HepG2 (cell line): ENCODE data around the gene L3MBTL3. TPM values are rescaled to one million over a fixed set of nuclear protein-coding genes. Genes with fewer than 3 reads are reported as not detected.

Experiments
- ATAC-seq: fragments of 200-7000 bp; cut with Tn5 transposase; 3 replicates; pipeline ENCODE4 v1.9.1; 2020; ENCODE audit warnings: mild to moderate bottlenecking, moderate library complexity
- BruUV-seq: library from RNA; stranded (reverse); fragments of 400-500 nt; replicated peaks from 2 replicates; lab custom pipeline; 2021; lab: Mats Ljungman, UMichigan
- CTCF ChIA-PET: fragments of 300-600 bp; formaldehyde crosslinking; extraction: SDS; loops from one replicate; lab custom pipeline; 2021; ENCODE audit warnings: low total read pairs, inconsistent platforms, low intra/inter-chr PET ratio; lab: Yijun Ruan, JAX
- POLR2A ChIA-PET: fragments of 350-600 bp; sonication (Branson Sonifier 250); formaldehyde crosslinking; loops from one replicate; lab custom pipeline; 2020; ENCODE audit warnings: antibody characterized with exemption, inconsistent platforms; lab: Yijun Ruan, JAX
- DNase-seq: peaks from one replicate; pipeline ENCODE4 v3.0.0-alpha.2; 2015; ENCODE audit warnings: low spot score
- FAIRE-seq: peaks from 3 replicates; lab custom pipeline; 2011; peaks lifted over from hg19 to GRCh38; lab: Jason Lieb, UNC
- H2AFZ ChIP-seq: one replicate; pipeline ENCODE4 v1.6.1; 2011; ENCODE audit warnings: low read length, inconsistent platforms
- H3K27ac ChIP-seq: fragments of 300-600 bp; 3 replicates; pipeline ENCODE4 v1.8.0; 2011; ENCODE audit warnings: mixed run types, mild to moderate bottlenecking, mixed read lengths, low read length, inconsistent platforms; ENCODE audit not compliant: insufficient read depth; ENCODE audit errors: extremely low read length
- H3K27me3 ChIP-seq, 2 experiments: fragments of 200-600 bp in 1 of 2; 2 replicates in 1 of 2; 3 replicates in 1 of 2; pipeline versions ENCODE4 v1.6.0 to v1.8.0; 2011; ENCODE audit warnings: low read length in 2 of 2, mild to moderate bottlenecking in 2 of 2, moderate library complexity in 2 of 2, inconsistent platforms in 1 of 2; ENCODE audit not compliant: insufficient read depth in 2 of 2, control insufficient read depth in 1 of 2
- H3K36me3 ChIP-seq, 2 experiments: fragments of 200-600 bp in 1 of 2; replicated peaks in 1 of 2; 2 replicates in 1 of 2; 3 replicates in 1 of 2; pipeline versions ENCODE4 v1.5.1 to v1.8.0; 2011; ENCODE audit warnings: low read length in 2 of 2, inconsistent platforms in 1 of 2; ENCODE audit not compliant: insufficient read depth in 2 of 2, control insufficient read depth in 1 of 2
- H3K4me1 ChIP-seq: 2 replicates; pipeline ENCODE4 v1.5.1; 2012; ENCODE audit warnings: low read length, inconsistent platforms; ENCODE audit not compliant: insufficient read depth
- H3K4me2 ChIP-seq: 2 replicates; pipeline ENCODE4 v1.6.0; 2011; ENCODE audit warnings: low read depth, low read length, inconsistent platforms
- H3K4me3 ChIP-seq, 3 experiments: fragments of 200-600 bp in 1 of 3; sonication (generic), shearing (Covaris generic) in 1 of 3; replicated peaks in 1 of 3; 2 replicates each; pipeline ENCODE4 v1.5.1; 2011 to 2016; ENCODE audit warnings: low read length in 3 of 3, inconsistent platforms in 2 of 3, low read depth in 2 of 3, mild to moderate bottlenecking in 2 of 3, control low read depth in 1 of 3, mixed read lengths in 1 of 3; ENCODE audit not compliant: insufficient read depth in 1 of 3
- H3K79me2 ChIP-seq: one replicate; pipeline ENCODE4 v1.6.1; 2011; ENCODE audit warnings: low read length, inconsistent platforms; ENCODE audit not compliant: insufficient read depth
- H3K9ac ChIP-seq: 2 replicates; pipeline ENCODE4 v1.6.0; 2011; ENCODE audit warnings: mild to moderate bottlenecking, low read depth, low read length, inconsistent platforms; ENCODE audit not compliant: insufficient read depth
- H3K9me3 ChIP-seq: 2 replicates; pipeline ENCODE4 v1.5.1; 2012; ENCODE audit warnings: mild to moderate bottlenecking, low read length
- H4K20me1 ChIP-seq: 2 replicates; pipeline ENCODE4 v1.6.0; 2011; ENCODE audit warnings: inconsistent platforms, mild to moderate bottlenecking, low read length, moderate library complexity; ENCODE audit not compliant: insufficient read depth
- CBX1 ChIP-seq: IDR thresholded peaks from one replicate; pipeline ENCODE4 v1.6.1; 2016; ENCODE audit warnings: antibody characterized with exemption, low read depth
- GABPA ChIP-seq, 2 experiments: IDR thresholded peaks; 2 replicates each; pipeline ENCODE4 v1.6.1; 2011 to 2016; ENCODE audit warnings: low read depth in 2 of 2, low read length in 1 of 2, missing biosample characterization in 1 of 2, missing genetic modification characterization in 1 of 2
- HOXA5 ChIP-seq: sonication (generic); formaldehyde crosslinking; IDR thresholded peaks from 2 replicates; pipeline ENCODE4 v1.4.0; 2020; ENCODE audit warnings: missing genetic modification reagents
- SMAD3 ChIP-seq: sonication (generic); formaldehyde crosslinking; IDR thresholded peaks from 2 replicates; pipeline ENCODE4 v1.4.0; 2020; ENCODE audit warnings: missing genetic modification reagents
- SMAD9 ChIP-seq: sonication (generic); formaldehyde crosslinking; IDR thresholded peaks from 2 replicates; pipeline ENCODE4 v1.5.1; 2020; ENCODE audit warnings: mild to moderate bottlenecking, missing genetic modification reagents
- WIZ ChIP-seq: sonication (generic); formaldehyde crosslinking; IDR thresholded peaks from 2 replicates; pipeline ENCODE4 v1.5.1; 2020; ENCODE audit warnings: mild to moderate bottlenecking, missing genetic modification reagents
- ZBTB4 ChIP-seq: sonication (generic); formaldehyde crosslinking; IDR thresholded peaks from 2 replicates; pipeline ENCODE4 v1.4.0; 2020; ENCODE audit warnings: missing genetic modification reagents, mild to moderate bottlenecking, borderline replicate concordance
- ZNF672 ChIP-seq: sonication (generic); formaldehyde crosslinking; IDR thresholded peaks from 2 replicates; pipeline ENCODE4 v1.8.1; 2022; ENCODE audit warnings: missing genetic modification reagents
- WGBS: methylation state at CpG from one replicate; pipeline ENCODE4 v1.1.6; 2017; ENCODE audit warnings: low lambda C conversion rate; 5-methylcytosine and 5-hydroxymethylcytosine counted together
- in situ Hi-C: cut with HindIII; loops from 2 replicates; pipeline ENCODE4 v1.10.0; 2017; ENCODE audit warnings: low pct_unique_long_range_greater_than_20kb; ENCODE audit not compliant: extremely low pct_ligation_motif_present
- intact Hi-C: fragments of 100-400 bp; cut with micrococcal nuclease; formaldehyde crosslinking; loops from one replicate; pipeline ENCODE4 v1.10.0; 2022; ENCODE audit not compliant: unreplicated experiment
- polyA plus RNA-seq, 8 experiments: library from polyadenylated mRNA; depleted of rRNA in 3 of 8; stranded (reverse) in 7 of 8; unstranded in 1 of 8; fragments of >200 nt; fragmentation: Illumina TruSeq in 4 of 8; extraction: Trizol in 4 of 8; gene quantifications; 2 replicates each; pipeline versions ENCODE4 v1.2.1 to v1.2.3, GENCODE V29; 2011 to 2016; ENCODE audit warnings: low read depth in 4 of 8, missing spikeins in 1 of 8, mixed read lengths in 1 of 8; ENCODE audit not compliant: insufficient read depth in 1 of 8
- total RNA-seq, 5 experiments: library from RNA; depleted of rRNA; stranded (reverse); fragments of >200 nt; fragmentation: Illumina TruSeq; extraction: Trizol; gene quantifications; 2 replicates each; pipeline ENCODE4 v1.2.3, GENCODE V29; 2016; ENCODE audit warnings: low read depth in 1 of 5
- TF ChIP-seq, protein P1 (sequence below): sonication (generic); formaldehyde crosslinking; IDR thresholded peaks from 2 replicates; pipeline ENCODE4 v1.4.0; 2020; ENCODE audit warnings: low read depth, mild to moderate bottlenecking, missing genetic modification reagents

Gene L3MBTL3
- total and polyA plus RNA-seq, 2 of the 13 experiments (the other 11 are each of a cell fraction or from before 2014, with no cell fraction given) = 1.5 to 2.5 TPM

DNA sequence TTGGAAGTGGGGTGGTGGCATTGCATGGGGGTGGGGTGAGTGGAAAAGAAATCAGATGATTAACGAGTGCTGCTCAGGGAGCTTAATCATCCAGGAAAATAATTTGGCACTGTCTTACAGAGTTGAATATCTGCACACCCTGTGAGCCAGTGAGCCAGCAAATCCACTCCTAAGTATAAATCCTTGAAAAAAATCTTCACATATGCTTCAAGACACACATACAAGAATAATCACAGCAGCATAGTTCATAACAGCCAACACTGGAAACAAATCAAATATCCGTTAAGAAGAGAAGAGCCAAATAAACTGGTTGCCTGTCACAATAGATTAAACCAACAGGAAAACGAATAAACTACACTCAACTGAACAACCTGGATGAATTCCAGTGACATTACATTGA lies 141.6 kb downstream of the L3MBTL3 start:
- intact Hi-C loops = no loop called here
- Histone ChIP-seq H3K27me3 (no peaks in the 10 kb centered on the region), H3K4me1 (no peaks in the 10 kb centered on the region), H3K4me2 (no peak overlapping the region), H3K9ac (no peak overlapping the region), H3K4me3 (no peak overlapping the region), H3K36me3 (no peaks in the 10 kb centered on the region), H3K79me2 (no peaks in the 10 kb centered on the region), H3K9me3 (peaks cover 7% of the 10 kb centered on the region), H2AFZ (no peak overlapping the region), H3K27ac (no peak overlapping the region), H4K20me1 (no peaks in the 10 kb centered on the region)
- DNase-seq (no peak), ATAC-seq (no peak), FAIRE-seq (no peak)
- BruUV-seq = no TSS peak
- POLR2A ChIA-PET = no interaction called here
- TF ChIP-seq WIZ (CRISPR knock-in tag) = no peak
- under 1% methylated on average over 3 of the region's 3 CpGs for WGBS
- CTCF ChIA-PET = no interaction called here
- in situ Hi-C loops = no loop called here

DNA sequence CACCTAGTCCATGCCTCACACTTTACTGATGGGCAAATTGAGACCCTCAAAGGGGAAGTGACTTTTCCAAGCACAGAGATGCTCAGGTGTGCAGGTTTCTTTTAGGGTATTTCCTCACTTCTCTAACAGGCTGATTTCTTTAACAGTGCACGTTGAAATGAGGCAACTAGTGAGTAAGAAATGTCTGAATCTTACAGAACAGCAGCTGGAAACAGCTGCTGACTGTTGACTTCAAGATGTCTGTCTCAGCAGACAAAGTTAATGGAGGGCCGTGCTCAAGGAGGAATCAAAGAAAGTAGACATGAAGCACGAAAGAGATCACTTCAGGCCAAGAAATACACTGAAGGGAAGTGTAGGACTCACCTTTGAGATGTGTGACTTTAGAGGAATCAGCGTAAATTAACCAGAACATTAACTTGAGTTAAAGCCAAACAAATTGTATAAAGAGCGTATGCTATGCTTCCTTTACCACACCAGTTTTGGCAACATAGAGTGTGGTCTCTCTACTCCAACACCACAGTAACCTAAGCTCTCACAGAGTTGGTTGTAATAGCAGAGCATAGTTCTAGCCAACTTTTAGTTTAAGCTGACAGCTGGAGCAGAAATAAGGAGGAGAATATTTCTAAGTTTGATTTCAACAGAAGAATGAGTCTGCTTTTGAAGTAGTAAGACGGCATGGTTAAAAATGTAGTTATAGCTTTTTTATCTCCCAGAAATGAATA lies 143.5 kb downstream of the L3MBTL3 start:
- DNase-seq (no peak), FAIRE-seq (no peak)
- BruUV-seq = no TSS peak

More for the DNA sequence above, 143.5 kb downstream of the L3MBTL3 start:
- H2AFZ ChIP-seq = no peak overlapping the region
- no peaks in the 10 kb centered on the region for H3K79me2 ChIP-seq
- no peaks in the 10 kb centered on the region for H4K20me1 ChIP-seq
- no peak for ATAC-seq
- in situ Hi-C loops = no loop called here
- no peaks in the 10 kb centered on the region for H3K4me1 ChIP-seq
- no peak overlapping the region for H3K9ac ChIP-seq
- TF ChIP-seq HOXA5 (no peak), SMAD9 (CRISPR knock-in tag) (no peak), GABPA (IDR thresholded peaks at IDR 0.05; ENCODE audit: low read depth, low read length) (no peak), GABPA (CRISPR knock-in tag; IDR thresholded peaks at IDR 0.05; ENCODE audit: low read depth) (no peak), CBX1 (no peak), ZNF672 (CRISPR knock-in tag) (no peak), SMAD3 (CRISPR knock-in tag) (no peak), ZBTB4 (no peak)
- TF ChIP-seq, protein P1, sequence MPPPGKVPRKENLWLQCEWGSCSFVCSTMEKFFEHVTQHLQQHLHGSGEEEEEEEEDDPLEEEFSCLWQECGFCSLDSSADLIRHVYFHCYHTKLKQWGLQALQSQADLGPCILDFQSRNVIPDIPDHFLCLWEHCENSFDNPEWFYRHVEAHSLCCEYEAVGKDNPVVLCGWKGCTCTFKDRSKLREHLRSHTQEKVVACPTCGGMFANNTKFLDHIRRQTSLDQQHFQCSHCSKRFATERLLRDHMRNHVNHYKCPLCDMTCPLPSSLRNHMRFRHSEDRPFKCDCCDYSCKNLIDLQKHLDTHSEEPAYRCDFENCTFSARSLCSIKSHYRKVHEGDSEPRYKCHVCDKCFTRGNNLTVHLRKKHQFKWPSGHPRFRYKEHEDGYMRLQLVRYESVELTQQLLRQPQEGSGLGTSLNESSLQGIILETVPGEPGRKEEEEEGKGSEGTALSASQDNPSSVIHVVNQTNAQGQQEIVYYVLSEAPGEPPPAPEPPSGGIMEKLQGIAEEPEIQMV = no peak
- no peak overlapping the region for H3K4me2 ChIP-seq
- ChIA-PET POLR2A (no interaction called here), CTCF (no interaction called here)
- H3K4me3 ChIP-seq = no peak overlapping the region
- no peaks in the 10 kb centered on the region; a peak in 1 of 5 replicates for H3K27me3 ChIP-seq
- no peaks in the 10 kb centered on the region for H3K36me3 ChIP-seq
- H3K9me3 ChIP-seq = peaks cover 7% of the 10 kb centered on the region
- no peak overlapping the region for H3K27ac ChIP-seq
- WGBS = 19% methylated on average over 6 of the region's 6 CpGs
- intact Hi-C loops = no loop called here
